Activated T-cell treated with anti-CD3 and anti-CD28 coated beads, Interleukin-2, amount 50 U/mL, for 24 hours (primary cell): Measurements from ENCODE around the gene ATP6V0D1.

ENCODE experiments used
- DNase-seq: peaks from one replicate; pipeline ENCODE4 v3.0.0-alpha.2; 2020
- H3K27ac Mint-ChIP-seq: 2 replicates; pipeline ENCODE4 v1.8.0; 2020; ENCODE audit warnings: mild to moderate bottlenecking, mixed read lengths
- H3K27me3 Mint-ChIP-seq: 2 replicates; pipeline ENCODE4 v1.8.0; 2020; ENCODE audit warnings: mixed read lengths
- H3K36me3 Mint-ChIP-seq: 2 replicates; pipeline ENCODE4 v1.8.0; 2020; ENCODE audit warnings: low read depth, mixed read lengths
- H3K4me1 Mint-ChIP-seq: 2 replicates; pipeline ENCODE4 v1.8.0; 2020; ENCODE audit warnings: low read depth, mixed read lengths
- H3K4me3 Mint-ChIP-seq: 2 replicates; pipeline ENCODE4 v1.8.0; 2020; ENCODE audit warnings: mild to moderate bottlenecking, moderate library complexity, mixed read lengths
- H3K9me3 Mint-ChIP-seq: 2 replicates; pipeline ENCODE4 v1.8.0; 2020; ENCODE audit warnings: mixed read lengths

ATP6V0D1 gene

GRCh38 chr16:67482233-67482924 lies 1.4 kb upstream of the ATP6V0D1 start:
- DNase-seq, result peak; percentile 55
- Mint-ChIP-seq H3K9me3 (no peaks in the 10 kb centered on the region), H3K4me1 (peaks cover 41% of the 10 kb centered on the region)

GRCh38 chr16:67481561-67482232 lies 740 bp upstream of the ATP6V0D1 start:
- H3K36me3 Mint-ChIP-seq, result peaks cover 54% of the 10 kb centered on the region
- peaks cover 41% of the 10 kb centered on the region for H3K4me1 Mint-ChIP-seq
- peak overlapping the region; percentile 100 for H3K4me3 Mint-ChIP-seq
- peak overlapping the region; percentile 99 for H3K27ac Mint-ChIP-seq
- no peaks in the 10 kb centered on the region for H3K27me3 Mint-ChIP-seq
- H3K9me3 Mint-ChIP-seq, result no peaks in the 10 kb centered on the region
- no peak for DNase-seq

More at GRCh38 chr16:67482233-67482924, 1.4 kb upstream of the ATP6V0D1 start:
- Mint-ChIP-seq H3K27me3 (no peaks in the 10 kb centered on the region), H3K36me3 (peaks cover 53% of the 10 kb centered on the region), H3K4me3 (peak overlapping the region; percentile 100), H3K27ac (peak overlapping the region; percentile 99)

- H3K27ac Mint-ChIP-seq, result no peak overlapping the region
- peaks cover 34% of the 10 kb centered on the region for H3K36me3 Mint-ChIP-seq
- no peaks in the 10 kb centered on the region for H3K9me3 Mint-ChIP-seq
- DNase-seq, result no peak
- no peaks in the 10 kb centered on the region for H3K27me3 Mint-ChIP-seq
- peaks cover 50% of the 10 kb centered on the region for H3K4me1 Mint-ChIP-seq
- no peak overlapping the region for H3K4me3 Mint-ChIP-seq
These were observed 2.9 kb downstream of the ATP6V0D1 start for GRCh38 chr16:67477960-67478554.

- H3K4me1 Mint-ChIP-seq, result peaks cover 50% of the 10 kb centered on the region
- H3K27me3 Mint-ChIP-seq, result no peaks in the 10 kb centered on the region
- H3K27ac Mint-ChIP-seq, result no peak overlapping the region
- no peaks in the 10 kb centered on the region for H3K9me3 Mint-ChIP-seq
- H3K4me3 Mint-ChIP-seq, result no peak overlapping the region
- DNase-seq, result no peak
- H3K36me3 Mint-ChIP-seq, result peaks cover 12% of the 10 kb centered on the region
These were observed 6.2 kb downstream of the ATP6V0D1 start for GRCh38 chr16:67474551-67475455.

GRCh38 chr16:67471758-67472384 lies 9.1 kb downstream of the ATP6V0D1 start:
- no peaks in the 10 kb centered on the region for H3K9me3 Mint-ChIP-seq
- H3K4me3 Mint-ChIP-seq, result no peak overlapping the region
- H3K27me3 Mint-ChIP-seq, result no peaks in the 10 kb centered on the region
- H3K4me1 Mint-ChIP-seq, result peaks cover 43% of the 10 kb centered on the region
- peak overlapping the region; percentile 17 for H3K27ac Mint-ChIP-seq
- peaks cover 3% of the 10 kb centered on the region for H3K36me3 Mint-ChIP-seq
- no peak for DNase-seq

- Mint-ChIP-seq H3K4me3 (no peak overlapping the region), H3K27me3 (no peaks in the 10 kb centered on the region), H3K4me1 (peaks cover 45% of the 10 kb centered on the region), H3K9me3 (no peaks in the 10 kb centered on the region), H3K36me3 (no peaks in the 10 kb centered on the region), H3K27ac (no peak overlapping the region)
- no peak for DNase-seq
These were observed 10.6 kb downstream of the ATP6V0D1 start for GRCh38 chr16:67470359-67470758.

GRCh38 chr16:67468731-67469130 lies 12.2 kb downstream of the ATP6V0D1 start:
- Mint-ChIP-seq H3K27ac (no peak overlapping the region), H3K4me1 (peaks cover 35% of the 10 kb centered on the region)

GRCh38 chr16:67466581-67466980 lies 14.4 kb downstream of the ATP6V0D1 start:
- Mint-ChIP-seq H3K4me3 (no peak overlapping the region), H3K27ac (no peak overlapping the region), H3K36me3 (peaks cover 2% of the 10 kb centered on the region), H3K4me1 (peaks cover 24% of the 10 kb centered on the region), H3K27me3 (no peaks in the 10 kb centered on the region), H3K9me3 (no peaks in the 10 kb centered on the region)
- DNase-seq, result no peak

More at GRCh38 chr16:67468731-67469130, 12.2 kb downstream of the ATP6V0D1 start:
- no peak for DNase-seq
- Mint-ChIP-seq H3K4me3 (no peak overlapping the region), H3K36me3 (no peaks in the 10 kb centered on the region), H3K27me3 (no peaks in the 10 kb centered on the region), H3K9me3 (no peaks in the 10 kb centered on the region)

- no peak for DNase-seq
- Mint-ChIP-seq H3K4me3 (no peak overlapping the region), H3K27ac (no peak overlapping the region), H3K36me3 (peaks cover 6% of the 10 kb centered on the region), H3K4me1 (peaks cover 21% of the 10 kb centered on the region), H3K9me3 (no peaks in the 10 kb centered on the region), H3K27me3 (no peaks in the 10 kb centered on the region)
These were observed 16.4 kb downstream of the ATP6V0D1 start for GRCh38 chr16:67464565-67464964.

- Mint-ChIP-seq H3K27ac (no peak overlapping the region), H3K4me1 (peaks cover 20% of the 10 kb centered on the region), H3K9me3 (no peaks in the 10 kb centered on the region), H3K4me3 (no peak overlapping the region), H3K36me3 (peaks cover 6% of the 10 kb centered on the region), H3K27me3 (no peaks in the 10 kb centered on the region)
- DNase-seq, result no peak
These were observed 17.3 kb downstream of the ATP6V0D1 start for GRCh38 chr16:67463691-67464090.

- Mint-ChIP-seq H3K27me3 (no peaks in the 10 kb centered on the region), H3K36me3 (peaks cover 6% of the 10 kb centered on the region), H3K4me3 (no peak overlapping the region), H3K27ac (no peak overlapping the region), H3K9me3 (no peaks in the 10 kb centered on the region), H3K4me1 (peaks cover 15% of the 10 kb centered on the region)
- no peak for DNase-seq
These were observed 17.9 kb downstream of the ATP6V0D1 start for GRCh38 chr16:67463059-67463458.

- H3K27ac Mint-ChIP-seq, result no peak overlapping the region
- DNase-seq, result no peak
- no peaks in the 10 kb centered on the region for H3K27me3 Mint-ChIP-seq
- H3K36me3 Mint-ChIP-seq, result peaks cover 6% of the 10 kb centered on the region
- peaks cover 14% of the 10 kb centered on the region for H3K4me1 Mint-ChIP-seq
- H3K9me3 Mint-ChIP-seq, result no peaks in the 10 kb centered on the region
- H3K4me3 Mint-ChIP-seq, result no peak overlapping the region
These were observed 18.7 kb downstream of the ATP6V0D1 start for GRCh38 chr16:67462279-67462655.

GRCh38 chr16:67461600-67462278 lies 19.2 kb downstream of the ATP6V0D1 start:
- DNase-seq, result no peak
- Mint-ChIP-seq H3K27ac (no peak overlapping the region), H3K9me3 (no peaks in the 10 kb centered on the region), H3K4me1 (peaks cover 15% of the 10 kb centered on the region), H3K4me3 (no peak overlapping the region), H3K27me3 (no peaks in the 10 kb centered on the region), H3K36me3 (peaks cover 10% of the 10 kb centered on the region)
